ENCODE results near the gene EPHA10.

The EPHA10 gene

GRCh38 chr1:37732111-37732780 lies 32.7 kb downstream of the EPHA10 start:
- DNase-seq: no peak

DNA sequence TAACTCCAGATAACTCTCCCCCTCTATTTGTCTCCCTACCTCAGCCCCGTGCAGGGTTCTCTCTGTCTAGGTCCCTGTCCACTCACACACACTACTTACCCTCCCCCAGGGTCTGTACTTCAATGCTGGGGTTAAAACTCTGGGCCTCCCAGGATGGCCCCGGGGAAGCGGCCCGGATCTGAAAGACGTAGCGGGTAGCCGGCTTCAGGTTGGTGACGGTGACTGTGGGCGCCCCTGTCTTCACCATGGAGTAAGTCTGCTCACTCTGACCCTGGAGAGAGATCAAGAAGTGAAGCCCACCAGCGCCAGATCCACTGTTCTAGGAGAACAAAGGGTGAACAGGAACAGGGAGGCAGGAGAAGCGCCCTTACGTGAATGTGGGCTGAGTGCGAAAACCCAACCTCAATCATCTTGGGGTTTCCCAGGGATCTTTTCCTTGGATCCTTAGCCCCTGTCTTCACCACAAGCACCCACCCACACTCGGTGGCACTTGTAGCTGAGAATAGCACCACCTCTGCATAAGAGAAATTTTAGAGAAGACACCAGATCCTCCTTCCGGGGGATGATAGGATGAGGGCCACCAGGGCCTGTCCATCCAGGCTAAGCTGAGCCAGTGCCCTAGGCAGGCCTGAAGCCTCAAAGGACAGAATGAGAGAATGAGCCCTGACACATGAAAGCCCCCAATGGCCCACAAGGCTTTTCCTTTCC lies 33.5 kb downstream of the EPHA10 start:
- no peak for DNase-seq

- DNase-seq: no peak
Measured at GRCh38 chr1:37730376-37730775, 34.5 kb downstream of the EPHA10 start.

DNA sequence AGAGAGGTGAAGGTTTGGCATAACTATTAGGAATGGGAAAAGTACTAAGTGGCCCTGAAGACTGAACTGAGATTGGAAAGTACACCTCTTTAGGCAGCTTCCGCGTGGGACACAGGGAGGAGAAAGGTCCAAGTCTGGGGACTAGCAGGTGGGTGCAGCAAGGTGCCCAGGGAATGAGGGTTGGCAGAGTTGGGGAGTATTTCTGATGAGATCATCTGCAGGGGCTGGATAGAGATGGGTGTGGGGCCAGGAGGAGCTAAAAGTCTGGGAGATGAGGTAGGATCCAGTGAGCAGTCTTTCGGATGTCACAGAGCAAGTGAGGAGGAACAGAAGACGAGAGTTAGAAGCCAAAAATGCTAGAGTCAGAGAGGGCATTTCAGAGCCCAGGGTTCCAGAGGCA lies 36.5 kb downstream of the EPHA10 start:
- no peak for DNase-seq

- DNase-seq: no peak
Measured at GRCh38 chr1:37726751-37727585, 38.0 kb downstream of the EPHA10 start.

GRCh38 chr1:37725851-37726613 lies 38.9 kb downstream of the EPHA10 start:
- no peak for DNase-seq

DNA sequence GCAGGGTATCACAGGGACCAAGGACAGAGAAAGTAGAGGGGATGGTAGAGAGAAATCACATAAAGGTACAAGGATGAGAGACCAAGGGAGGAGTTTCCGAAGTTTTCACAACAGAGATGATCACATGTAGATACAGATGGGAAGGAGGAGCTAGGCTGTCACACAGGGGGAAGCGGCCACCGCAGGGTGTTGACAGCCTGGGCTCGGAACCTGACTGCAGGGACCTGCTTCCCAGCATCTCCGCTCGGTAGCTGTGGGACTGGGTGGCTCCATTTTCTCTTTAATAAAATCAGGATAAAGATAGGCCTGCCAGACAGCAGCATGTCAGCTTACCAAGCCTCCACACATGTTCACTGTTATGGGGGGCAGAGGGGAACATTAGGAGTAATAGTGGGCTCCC lies 40.3 kb downstream of the EPHA10 start:
- no peak for DNase-seq

DNA sequence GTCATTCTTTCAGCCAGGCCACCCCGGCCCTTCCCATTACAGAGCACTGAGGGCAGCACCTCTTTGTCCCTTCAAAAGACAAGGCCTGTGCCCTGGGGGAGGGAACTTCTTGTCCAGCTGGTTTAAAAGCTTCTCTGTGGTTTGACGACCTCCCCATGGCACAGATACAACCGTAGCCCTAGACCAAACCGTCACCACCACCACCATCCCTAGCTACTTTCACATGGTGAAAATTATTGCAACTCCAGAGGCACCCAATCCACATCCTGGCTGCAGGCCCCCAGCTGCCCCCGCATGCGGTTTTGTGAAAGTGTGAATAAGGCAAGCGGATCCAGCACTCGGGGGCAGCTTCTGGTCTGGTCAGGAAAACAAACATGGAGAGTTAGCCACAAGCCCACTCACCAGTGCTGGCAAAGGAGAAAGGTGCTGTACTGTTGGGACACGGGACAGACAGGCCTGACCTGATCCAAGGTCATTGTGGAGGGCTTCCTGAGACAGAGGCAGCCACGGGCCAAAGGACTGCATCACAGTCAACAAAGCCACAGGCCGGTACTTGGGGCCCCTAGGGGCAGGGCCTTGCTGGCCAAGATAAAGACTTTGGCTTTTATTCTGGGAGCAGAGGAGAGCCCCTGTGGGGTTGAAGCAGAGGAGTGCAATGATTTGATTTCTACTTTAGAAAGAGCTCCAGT lies 41.4 kb downstream of the EPHA10 start:
- DNase-seq: no peak

GRCh38 chr1:37723072-37723389 lies 41.9 kb downstream of the EPHA10 start:
- no peak for DNase-seq

GRCh38 chr1:37722181-37723071 lies 42.5 kb downstream of the EPHA10 start:
- no peak for DNase-seq

DNA sequence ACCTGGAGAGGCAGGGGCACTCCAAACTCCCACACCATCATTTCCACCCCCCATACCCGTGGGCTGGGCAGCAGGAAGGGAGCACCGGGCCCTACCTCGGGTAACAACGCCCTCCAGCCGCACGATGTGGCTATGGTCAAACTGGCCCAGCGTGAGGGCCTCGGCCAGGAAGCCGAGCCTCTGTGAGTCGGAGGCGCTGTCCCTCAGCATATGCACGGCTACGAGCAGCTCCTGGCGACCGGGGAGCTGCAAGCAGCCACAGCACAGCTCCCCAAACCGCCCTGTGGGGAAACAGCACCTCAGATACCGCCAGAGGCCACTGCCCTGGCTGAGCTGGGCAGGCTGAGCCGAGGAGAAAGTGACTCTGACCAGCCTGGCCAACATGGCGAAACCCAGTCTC lies 43.4 kb downstream of the EPHA10 start:
- DNase-seq: no peak

DNA sequence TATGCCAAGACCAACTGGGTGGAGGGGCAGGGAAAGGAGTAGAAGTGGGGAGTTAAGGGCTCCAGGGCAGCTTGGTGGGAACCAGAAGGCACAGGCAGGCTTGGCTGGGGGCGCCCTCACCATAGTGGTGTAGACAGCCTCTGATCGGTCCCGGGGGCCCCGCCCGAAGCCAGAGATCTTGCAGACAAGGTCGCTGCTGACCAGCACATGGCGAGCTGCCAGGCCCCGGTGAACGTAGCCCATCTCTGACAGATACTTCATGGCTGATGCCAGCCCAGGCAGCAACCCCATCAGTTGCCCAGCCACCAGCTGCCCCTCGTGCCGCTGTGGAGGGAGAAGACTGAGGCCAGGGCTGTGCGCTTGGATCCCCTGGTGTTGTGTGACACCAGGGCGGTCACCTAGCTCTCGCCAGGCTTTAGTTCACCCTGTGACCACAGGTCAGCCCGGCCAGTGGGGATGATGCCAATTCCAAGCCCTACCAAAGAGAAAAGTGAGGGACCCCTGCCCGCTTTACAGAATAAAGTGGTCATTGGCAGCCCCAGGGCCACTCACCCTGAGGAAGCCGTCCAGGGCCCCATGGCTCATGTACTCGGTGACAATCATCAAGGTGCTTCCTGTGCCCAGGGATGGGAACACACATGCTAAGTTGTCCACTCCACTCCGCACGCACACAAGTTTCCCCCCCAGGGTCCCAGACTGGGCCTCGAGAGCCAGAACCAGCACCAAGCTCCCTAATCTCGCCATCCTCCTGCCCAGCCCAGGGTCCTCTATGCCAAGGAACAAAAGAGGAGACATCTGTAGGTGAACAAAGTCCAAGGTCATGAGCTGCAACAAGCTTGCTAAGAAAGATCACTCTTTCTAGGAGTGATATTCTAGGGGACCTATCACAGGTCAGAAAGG lies 44.4 kb downstream of the EPHA10 start:
- no peak for DNase-seq

DNA sequence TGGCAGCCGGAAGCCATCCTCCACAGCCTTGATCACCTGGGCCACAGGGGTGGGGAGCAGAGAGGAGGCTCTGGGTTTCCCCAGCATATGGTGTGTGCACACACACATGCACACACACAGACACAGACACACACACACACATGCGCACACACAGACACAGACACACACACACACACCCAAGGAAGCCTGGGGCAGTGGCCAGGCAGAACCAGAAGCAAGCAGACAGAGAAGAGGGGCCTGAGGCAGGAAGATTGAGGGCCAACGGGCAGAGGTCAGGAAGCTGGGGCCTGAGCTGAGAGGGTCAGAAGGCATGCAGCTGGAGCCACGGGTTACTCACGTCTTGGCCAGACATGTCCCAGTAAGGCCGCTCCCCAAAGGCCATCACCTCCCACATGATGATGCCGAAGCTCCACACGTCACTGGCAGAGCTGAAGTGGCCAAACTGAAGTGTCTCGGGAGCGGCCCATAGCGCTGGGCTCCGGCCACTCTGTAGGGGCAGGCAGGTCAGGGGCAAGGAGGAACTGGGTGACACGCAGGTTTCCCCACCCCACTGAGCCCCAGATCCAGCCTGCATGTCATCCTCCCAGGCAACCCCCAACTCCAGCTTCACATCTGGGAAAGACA lies 45.2 kb downstream of the EPHA10 start:
- no peak for DNase-seq

DNA sequence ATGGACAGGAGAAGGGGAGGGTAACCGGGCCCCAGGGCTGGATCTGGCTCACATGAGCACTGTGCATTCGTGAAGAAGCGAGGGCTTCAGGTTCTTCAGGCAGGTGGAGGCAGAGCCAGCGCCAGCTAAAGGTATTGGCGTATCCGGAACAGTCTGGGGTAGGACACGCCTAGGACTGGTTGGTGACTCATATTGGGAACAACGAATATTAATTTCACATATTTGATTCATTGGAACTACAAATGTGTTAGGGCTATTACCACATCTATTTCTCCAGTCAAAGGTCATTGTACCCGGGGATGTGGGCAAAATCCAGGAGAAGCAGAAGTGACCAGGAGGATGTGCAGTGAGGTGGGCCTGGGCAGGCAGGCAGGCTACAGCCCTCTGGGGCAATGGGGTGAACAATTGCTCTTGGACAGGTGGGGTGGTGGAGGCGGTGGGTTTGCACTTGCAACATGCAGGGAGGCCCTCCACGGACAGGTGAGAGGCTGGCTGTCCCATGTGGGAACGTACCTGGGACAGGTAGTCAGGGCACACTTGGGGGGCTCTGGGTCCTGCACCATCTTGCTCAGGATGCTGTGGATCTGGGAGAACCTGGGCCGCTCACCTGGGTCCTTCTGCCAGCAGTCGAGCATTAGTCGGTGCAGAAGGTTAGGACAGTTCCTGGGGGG lies 45.9 kb downstream of the EPHA10 start:
- no peak for DNase-seq

- no peak for DNase-seq
Measured at GRCh38 chr1:37718181-37718900, 46.6 kb downstream of the EPHA10 start.

DNA sequence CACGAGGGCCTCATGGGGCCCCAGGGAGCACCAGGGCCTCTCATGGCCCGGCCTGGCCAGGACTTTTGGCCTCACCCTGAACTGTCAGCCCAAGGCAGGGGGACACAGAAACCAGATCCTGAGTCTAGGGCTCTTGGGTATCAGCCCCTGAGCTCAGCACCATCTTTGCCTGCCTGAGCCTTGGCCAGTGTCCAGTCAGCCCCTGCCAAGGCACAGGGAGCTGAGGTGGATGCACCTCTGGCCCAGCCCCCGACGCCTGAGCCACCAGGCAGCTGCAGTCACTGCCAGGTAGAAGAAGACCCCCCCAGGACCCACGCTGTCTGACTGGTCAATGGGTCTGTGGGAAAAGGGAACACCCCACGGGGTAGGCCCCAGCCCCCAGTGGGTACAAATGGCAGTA lies 47.3 kb downstream of the EPHA10 start:
- DNase-seq: no peak

DNA sequence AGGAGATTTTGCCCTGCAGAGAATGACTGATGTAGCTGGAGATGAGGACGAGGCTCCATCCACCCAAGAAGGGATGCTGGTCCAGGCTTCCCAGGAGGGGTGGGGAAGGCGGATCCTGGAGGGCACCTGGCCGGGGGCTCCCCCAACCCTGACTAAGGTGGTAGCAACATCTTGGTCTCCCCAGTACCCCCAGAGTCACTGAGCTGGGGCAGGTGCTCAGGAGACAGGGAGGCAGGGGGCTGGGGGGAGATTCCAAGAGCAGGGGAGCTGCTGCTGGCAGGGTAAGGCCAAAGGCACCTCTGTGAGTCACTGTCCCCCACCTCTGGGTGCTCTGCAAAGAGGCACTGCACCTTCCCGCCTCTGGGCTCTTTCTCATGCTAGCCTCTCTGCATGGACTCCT lies 48.6 kb downstream of the EPHA10 start:
- DNase-seq: no peak

DNA sequence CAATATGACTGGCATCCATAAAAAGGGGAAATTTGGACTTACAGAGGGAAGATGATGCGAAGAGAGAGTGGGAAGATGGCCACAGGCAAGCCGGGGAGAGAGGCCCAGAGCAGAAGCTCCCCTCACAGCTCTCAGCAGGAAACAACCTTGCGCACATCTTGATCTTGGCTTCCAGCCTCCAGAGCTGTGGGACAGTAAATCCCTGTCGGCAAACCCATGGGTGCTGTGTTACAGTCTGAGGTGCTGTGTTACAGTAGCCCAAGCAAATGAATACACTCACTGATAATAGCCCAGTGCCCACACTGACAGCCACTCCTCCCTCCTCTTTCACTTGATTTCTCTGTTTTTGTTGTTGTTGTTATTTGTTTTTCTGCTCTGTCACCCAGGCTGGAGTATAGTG lies 50.2 kb downstream of the EPHA10 start:
- no peak for DNase-seq
